ENCODE data around the gene AUTS2.

AUTS2 gene

DNA sequence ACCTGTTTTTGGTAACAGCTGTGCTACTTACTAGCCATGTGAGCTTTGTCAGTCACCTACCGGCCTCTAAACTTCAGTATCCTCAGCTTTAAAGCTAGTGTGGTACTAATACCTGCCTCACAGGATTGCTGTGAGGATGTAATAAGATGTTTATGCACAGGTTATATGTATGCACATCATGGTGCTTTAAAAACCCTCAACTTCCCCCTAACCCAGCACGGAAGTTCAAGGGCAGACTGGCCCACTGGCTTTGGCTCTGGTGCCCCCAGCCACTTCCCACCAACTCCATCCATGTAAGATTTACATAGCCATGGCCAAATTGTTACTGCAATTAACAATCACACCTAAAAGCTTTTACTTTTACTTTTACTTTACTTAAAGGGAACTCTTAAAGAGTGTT lies 857.6 kb downstream of the AUTS2 start:
- CTCF ChIA-PET, result no interaction called here
- POLR2A ChIA-PET, result no interaction called here
- TF ChIP-seq PKNOX1 (IDR thresholded peaks at IDR 0.05) (no peak), ARNT (IDR thresholded peaks at IDR 0.05) (no peak), ELF4 (IDR thresholded peaks at IDR 0.05) (no peak), NFRKB (IDR thresholded peaks at IDR 0.05) (no peak)
- no peak for DNase-seq (ENCODE audit: extremely low spot score)

- CTCF ChIA-PET, result no interaction called here
- TF ChIP-seq ARNT (IDR thresholded peaks at IDR 0.05) (no peak), SUZ12 (IDR thresholded peaks at IDR 0.05) (no peak), FOXM1 (IDR thresholded peaks at IDR 0.05; ENCODE audit: borderline replicate concordance) (no peak), PKNOX1 (IDR thresholded peaks at IDR 0.05) (no peak)
- POLR2A ChIA-PET, result no interaction called here
- no peak for DNase-seq (ENCODE audit: extremely low spot score)
These were observed 858.4 kb downstream of the AUTS2 start for GRCh38 chr7:70456719-70457118.

GRCh38 chr7:70457482-70457881 lies 859.2 kb downstream of the AUTS2 start:
- CTCF ChIA-PET, result no interaction called here
- no peak for DNase-seq (ENCODE audit: extremely low spot score)
- POLR2A ChIA-PET, result no interaction called here
- no peak for TF ChIP-seq LEF1 (IDR thresholded peaks at IDR 0.05; ENCODE audit: borderline replicate concordance)
- no peak for TF ChIP-seq FOXK2 (IDR thresholded peaks at IDR 0.05)
- TF ChIP-seq SUZ12 (IDR thresholded peaks at IDR 0.05), result no peak
- no peak for TF ChIP-seq NFRKB (IDR thresholded peaks at IDR 0.05)
- TF ChIP-seq SP1 (IDR thresholded peaks at IDR 0.05), result no peak
- no peak for TF ChIP-seq HDGF (IDR thresholded peaks at IDR 0.05; ENCODE audit: borderline replicate concordance)

DNA sequence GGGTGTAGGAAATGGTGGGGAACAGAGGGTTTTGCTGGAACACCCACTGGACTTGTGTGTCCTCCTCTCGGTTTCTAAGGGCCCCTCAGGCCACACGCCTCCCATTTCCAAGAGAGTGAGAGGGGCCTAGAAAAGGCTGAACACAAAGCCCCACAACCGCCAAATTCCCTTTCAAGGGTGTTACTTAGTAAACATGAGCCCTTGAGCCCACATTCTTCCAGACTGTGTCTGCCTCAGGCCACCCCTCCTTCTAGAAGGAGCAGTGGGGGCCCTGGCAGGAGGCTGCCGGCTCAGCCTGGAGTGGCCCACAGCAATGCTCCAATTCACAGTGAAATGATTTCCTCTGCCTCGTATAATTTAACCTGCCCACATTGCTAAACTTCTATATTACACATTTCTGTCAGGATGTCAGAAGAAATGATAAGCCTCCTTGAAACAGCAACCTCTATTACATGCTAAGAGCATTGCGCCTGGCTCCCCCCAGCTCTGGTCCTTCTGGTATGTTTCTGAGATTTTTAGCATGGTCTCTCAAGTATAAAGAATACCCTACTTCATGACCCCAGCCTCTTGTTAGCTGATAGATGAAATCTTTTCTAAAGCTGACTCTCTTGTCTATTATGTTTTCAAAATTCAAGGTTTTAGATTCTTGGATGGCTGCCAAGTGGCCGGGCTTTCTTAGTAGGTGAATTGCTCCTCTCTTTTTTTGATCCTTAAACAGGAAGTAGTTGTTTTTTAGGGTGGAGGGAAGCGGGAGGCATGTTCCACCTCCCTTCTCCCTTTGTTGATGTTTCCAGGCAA lies 859.8 kb downstream of the AUTS2 start:
- POLR2A ChIA-PET, result no interaction called here
- CTCF ChIA-PET, result no interaction called here
- DNase-seq (ENCODE audit: extremely low spot score), result no peak
- TF ChIP-seq LEF1 (IDR thresholded peaks at IDR 0.05; ENCODE audit: borderline replicate concordance) (no peak), HDGF (IDR thresholded peaks at IDR 0.05; ENCODE audit: borderline replicate concordance) (no peak), PKNOX1 (IDR thresholded peaks at IDR 0.05) (no peak), FOXA1 (IDR thresholded peaks at IDR 0.05) (no peak), CTBP1 (IDR thresholded peaks at IDR 0.05; ENCODE audit: borderline replicate concordance) (no peak), FOXM1 (IDR thresholded peaks at IDR 0.05; ENCODE audit: borderline replicate concordance) (no peak), SUZ12 (IDR thresholded peaks at IDR 0.05) (no peak), FOXK2 (IDR thresholded peaks at IDR 0.05) (no peak), ZNF384 (IDR thresholded peaks at IDR 0.05) (no peak), TARDBP (IDR thresholded peaks at IDR 0.05) (no peak), SP1 (IDR thresholded peaks at IDR 0.05) (no peak), BHLHE40 (IDR thresholded peaks at IDR 0.05; ENCODE audit: borderline replicate concordance) (no peak)

GRCh38 chr7:70458745-70459144 lies 860.5 kb downstream of the AUTS2 start:
- TF ChIP-seq LEF1 (IDR thresholded peaks at IDR 0.05; ENCODE audit: borderline replicate concordance), result no peak
- TF ChIP-seq HDGF (IDR thresholded peaks at IDR 0.05; ENCODE audit: borderline replicate concordance), result no peak
- no peak for TF ChIP-seq FOXK2 (IDR thresholded peaks at IDR 0.05)
- no peak for TF ChIP-seq NFRKB (IDR thresholded peaks at IDR 0.05)
- TF ChIP-seq SP1 (IDR thresholded peaks at IDR 0.05), result no peak
- TF ChIP-seq TARDBP (IDR thresholded peaks at IDR 0.05), result no peak
- no peak for TF ChIP-seq ARNT (IDR thresholded peaks at IDR 0.05)
- TF ChIP-seq BHLHE40 (IDR thresholded peaks at IDR 0.05; ENCODE audit: borderline replicate concordance), result no peak
- no peak for TF ChIP-seq CTBP1 (IDR thresholded peaks at IDR 0.05; ENCODE audit: borderline replicate concordance)
- TF ChIP-seq L3MBTL2 (conservative IDR thresholded peaks at IDR 0.05), result no peak
- TF ChIP-seq PKNOX1 (IDR thresholded peaks at IDR 0.05), result no peak
- no peak for TF ChIP-seq SUZ12 (IDR thresholded peaks at IDR 0.05)
- TF ChIP-seq FOXM1 (IDR thresholded peaks at IDR 0.05; ENCODE audit: borderline replicate concordance), result no peak
- no peak for TF ChIP-seq ZNF384 (IDR thresholded peaks at IDR 0.05)
- TF ChIP-seq FOXA1 (IDR thresholded peaks at IDR 0.05), result no peak
- TF ChIP-seq ELF4 (IDR thresholded peaks at IDR 0.05), result no peak
- DNase-seq (ENCODE audit: extremely low spot score), result no peak
- ChIA-PET CTCF (no interaction called here), POLR2A (no interaction called here)

DNA sequence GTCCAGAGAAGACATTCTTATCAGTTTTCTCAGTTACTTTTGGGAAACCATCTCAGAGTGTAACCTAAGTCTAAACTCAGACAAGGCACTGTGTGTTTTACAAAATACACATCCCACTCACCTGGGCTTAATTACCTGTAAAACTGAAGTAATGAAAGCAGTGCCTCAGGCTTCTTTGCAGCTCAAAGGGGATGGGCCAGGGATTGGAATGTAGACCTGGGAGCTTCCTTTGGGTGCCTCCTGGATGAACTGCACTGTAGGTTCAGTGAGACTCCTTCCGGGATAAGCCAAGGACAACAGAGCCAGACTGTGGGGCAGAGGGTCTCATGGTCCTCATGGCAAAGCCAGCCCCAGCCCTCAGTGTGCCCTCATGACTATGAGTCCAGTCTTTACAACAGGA lies 861.3 kb downstream of the AUTS2 start:
- ChIA-PET CTCF (no interaction called here), POLR2A (no interaction called here)
- TF ChIP-seq FOXM1 (IDR thresholded peaks at IDR 0.05; ENCODE audit: borderline replicate concordance), result no peak
- TF ChIP-seq NFRKB (IDR thresholded peaks at IDR 0.05), result no peak
- TF ChIP-seq L3MBTL2 (conservative IDR thresholded peaks at IDR 0.05), result no peak
- no peak for TF ChIP-seq BHLHE40 (IDR thresholded peaks at IDR 0.05; ENCODE audit: borderline replicate concordance)
- TF ChIP-seq TARDBP (IDR thresholded peaks at IDR 0.05), result no peak
- no peak for TF ChIP-seq CTBP1 (IDR thresholded peaks at IDR 0.05; ENCODE audit: borderline replicate concordance)
- no peak for TF ChIP-seq PKNOX1 (IDR thresholded peaks at IDR 0.05)
- TF ChIP-seq ELF4 (IDR thresholded peaks at IDR 0.05), result no peak
- no peak for TF ChIP-seq ARNT (IDR thresholded peaks at IDR 0.05)
- no peak for TF ChIP-seq FOXK2 (IDR thresholded peaks at IDR 0.05)
- TF ChIP-seq LEF1 (IDR thresholded peaks at IDR 0.05; ENCODE audit: borderline replicate concordance), result no peak
- no peak for TF ChIP-seq FOXA1 (IDR thresholded peaks at IDR 0.05)
- no peak for TF ChIP-seq SP1 (IDR thresholded peaks at IDR 0.05)
- no peak for TF ChIP-seq HDGF (IDR thresholded peaks at IDR 0.05; ENCODE audit: borderline replicate concordance)
- no peak for TF ChIP-seq ZNF384 (IDR thresholded peaks at IDR 0.05)
- no peak for DNase-seq (ENCODE audit: extremely low spot score)
